GM06990 (cell line): ENCODE results near the gene L2HGDH.
A peak's percentile ranks its signal among the peaks of the same experiment; 100 is the strongest.
"Not testable (repeated sequence)": the region's sequence is repeated elsewhere in the genome, so short reads cannot be mapped to it uniquely, and the experiment has no call there.

Experiments used
- DNase-seq: peaks from one replicate; pipeline ENCODE4 v3.0.0-alpha.2; 2011; ENCODE audit not compliant: insufficient read length; ENCODE audit errors: extremely low read depth
- H3K27me3 ChIP-seq: replicated peaks from 2 replicates; pipeline ENCODE4 v1.6.0; 2011; ENCODE audit warnings: low read length; ENCODE audit not compliant: control insufficient read depth, insufficient read depth
- H3K36me3 ChIP-seq: 2 replicates; pipeline ENCODE4 v1.5.1; 2011; ENCODE audit warnings: low read length; ENCODE audit not compliant: control insufficient read depth, insufficient read depth
- H3K4me3 ChIP-seq: replicated peaks from 2 replicates; pipeline ENCODE4 v1.5.1; 2011; ENCODE audit warnings: low read depth, mild to moderate bottlenecking, control low read depth, low read length
- CTCF ChIP-seq: IDR thresholded peaks from 2 replicates; pipeline ENCODE4 v1.5.1; 2011; ENCODE audit warnings: low read length, control low read depth, mild to moderate bottlenecking, inconsistent platforms; ENCODE audit not compliant: insufficient read depth, poor library complexity, severe bottlenecking

Gene L2HGDH

GRCh38 chr14:50319293-50319692 lies 7.3 kb upstream of the L2HGDH start:
- Histone ChIP-seq H3K36me3 (no peaks in the 10 kb centered on the region; the same call in 1 of the 2 replicates), H3K4me3 (no peak overlapping the region), H3K27me3 (no peaks in the 10 kb centered on the region)
- DNase-seq: no peak
- no peak for TF ChIP-seq CTCF

GRCh38 chr14:50318031-50318626 lies 6.1 kb upstream of the L2HGDH start:
- TF ChIP-seq CTCF: peak; percentile 53
- no peak overlapping the region for H3K4me3 ChIP-seq
- H3K36me3 ChIP-seq: no peaks in the 10 kb centered on the region; the same call in 1 of the 2 replicates
- no peak for DNase-seq
- H3K27me3 ChIP-seq: no peaks in the 10 kb centered on the region

- not testable (repeated sequence) for DNase-seq, H3K4me3 ChIP-seq, H3K27me3 ChIP-seq, H3K36me3 ChIP-seq
These were observed 2.1 kb upstream of the L2HGDH start for GRCh38 chr14:50314098-50314497.

GRCh38 chr14:50312734-50313054 lies 665 bp upstream of the L2HGDH start:
- Histone ChIP-seq H3K27me3 (no peaks in the 10 kb centered on the region), H3K4me3 (peak overlapping the region; percentile 97), H3K36me3 (no peaks in the 10 kb centered on the region; the same call in 1 of the 2 replicates)
- DNase-seq: no peak
- TF ChIP-seq CTCF: no peak

GRCh38 chr14:50311337-50311971 lies 575 bp downstream of the L2HGDH start:
- Histone ChIP-seq H3K4me3 (peak overlapping the region; percentile 97), H3K27me3 (no peaks in the 10 kb centered on the region), H3K36me3 (no peaks in the 10 kb centered on the region; the same call in 1 of the 2 replicates)
- peak; percentile 52 for TF ChIP-seq CTCF
- peak; percentile 10 for DNase-seq

GRCh38 chr14:50310445-50310844 lies 1.6 kb downstream of the L2HGDH start:
- no peaks in the 10 kb centered on the region for H3K27me3 ChIP-seq
- no peaks in the 10 kb centered on the region; the same call in 1 of the 2 replicates for H3K36me3 ChIP-seq
- TF ChIP-seq CTCF: no peak
- DNase-seq: no peak
- no peak overlapping the region for H3K4me3 ChIP-seq
